ENCODE results near the gene JPH4.

Gene JPH4

GRCh38 chr14:23580152-23580926, 1.7 kb upstream of the JPH4 start:
- DNase-seq: no peak

GRCh38 chr14:23579739-23580138, 1.1 kb upstream of the JPH4 start:
- no peak for DNase-seq

- no peak for DNase-seq
These were observed 681 bp upstream of the JPH4 start for GRCh38 chr14:23579311-23579630.

GRCh38 chr14:23577710-23578392, 739 bp downstream of the JPH4 start:
- DNase-seq: peak in 2 of 58 donors; percentile 58 to 70

GRCh38 chr14:23577004-23577681, 1.4 kb downstream of the JPH4 start:
- peak in 3 of 58 donors; percentile 26 to 54 (median 34) for DNase-seq

- DNase-seq: peak in 28 of 58 donors; percentile 22 to 86 (median 49)
These were observed 5.1 kb downstream of the JPH4 start for GRCh38 chr14:23573384-23574015.

GRCh38 chr14:23572836-23573235, 5.8 kb downstream of the JPH4 start:
- DNase-seq: no peak

- no peak for DNase-seq
These were observed 6.1 kb downstream of the JPH4 start for GRCh38 chr14:23572524-23572828.

GRCh38 chr14:23571701-23572523, 6.7 kb downstream of the JPH4 start:
- no peak for DNase-seq

- DNase-seq: no peak
These were observed 7.6 kb downstream of the JPH4 start for GRCh38 chr14:23570806-23571483.

- DNase-seq: peak in 49 of 58 donors; percentile 22 to 94 (median 69)
These were observed 9.0 kb downstream of the JPH4 start for GRCh38 chr14:23569443-23570151.

GRCh38 chr14:23568600-23569331, 9.8 kb downstream of the JPH4 start:
- peak in 7 of 58 donors; percentile 19 to 44 (median 30) for DNase-seq

GRCh38 chr14:23568021-23568599, 10.5 kb downstream of the JPH4 start:
- peak in 2 of 58 donors; percentile 38 to 56 for DNase-seq

- peak in 53 of 58 donors; percentile 52 to 84 (median 67) for DNase-seq
These were observed 11.2 kb downstream of the JPH4 start, which contains the start of gene AP1G2 for GRCh38 chr14:23567186-23568020. TSS of gene AP1G2 (minus strand) at chr14:23567791. CDS start at chr14:23567314, 477 bp downstream.

GRCh38 chr14:23566778-23567185, 11.8 kb downstream of the JPH4 start:
- peak in 1 of 58 donors; percentile 53 for DNase-seq

GRCh38 chr14:23566112-23566777, 12.3 kb downstream of the JPH4 start:
- DNase-seq: no peak

GRCh38 chr14:23565626-23566025, 13.0 kb downstream of the JPH4 start:
- DNase-seq: no peak

Measured in anterior cingulate cortex (tissue), 58 donors.